WERI-Rb-1 (cell line): ENCODE measurements around the gene PAQR7.

Experiments used
- DNase-seq: peaks from one replicate; pipeline ENCODE4 v3.0.0-alpha.2; 2020
- H3K27ac ChIP-seq: fragments of 250-450 bp; sonication (Bioruptor Pico); 2 replicates; pipeline ENCODE4 v1.5.1; 2020; ENCODE audit warnings: mild to moderate bottlenecking, moderate library complexity
- H3K27me3 ChIP-seq: fragments of 250-450 bp; sonication (Bioruptor Pico); 2 replicates; pipeline ENCODE4 v1.5.1; 2021; ENCODE audit warnings: mild to moderate bottlenecking, low read depth, moderate library complexity; ENCODE audit not compliant: insufficient read depth, severe bottlenecking
- H3K36me3 ChIP-seq: fragments of 250-450 bp; sonication (Bioruptor Pico); 2 replicates; pipeline ENCODE4 v1.5.1; 2020; ENCODE audit warnings: mild to moderate bottlenecking, moderate library complexity
- H3K4me3 ChIP-seq: 2 replicates; pipeline ENCODE4 v1.5.1; 2011; ENCODE audit warnings: low read depth, mild to moderate bottlenecking, control low read depth, low read length
- H3K9me3 ChIP-seq: fragments of 250-450 bp; sonication (Bioruptor Pico); 2 replicates; pipeline ENCODE4 v1.5.1; 2021; ENCODE audit warnings: mild to moderate bottlenecking, moderate library complexity; ENCODE audit not compliant: severe bottlenecking
- CTCF ChIP-seq: IDR thresholded peaks from 2 replicates; pipeline ENCODE4 v1.5.1; 2011; ENCODE audit warnings: low read depth, mild to moderate bottlenecking, control low read depth, inconsistent platforms, low read length

PAQR7 gene

GRCh38 chr1:25829046-25829445, 46.5 kb downstream of the PAQR7 start:
- no peak for TF ChIP-seq CTCF
- no peak for DNase-seq
- peaks cover 75% of the 10 kb centered on the region for H3K36me3 ChIP-seq
- H3K4me3 ChIP-seq, result no peak overlapping the region
- H3K27ac ChIP-seq, result no peak overlapping the region
- H3K9me3 ChIP-seq, result no peaks in the 10 kb centered on the region
- no peaks in the 10 kb centered on the region for H3K27me3 ChIP-seq

- Histone ChIP-seq H3K27me3 (no peaks in the 10 kb centered on the region), H3K27ac (no peak overlapping the region), H3K36me3 (peaks cover 70% of the 10 kb centered on the region), H3K9me3 (no peaks in the 10 kb centered on the region), H3K4me3 (no peak overlapping the region)
- TF ChIP-seq CTCF, result no peak
- no peak for DNase-seq
These were observed 47.0 kb downstream of the PAQR7 start for GRCh38 chr1:25828491-25828890.

GRCh38 chr1:25826571-25826970, 48.9 kb downstream of the PAQR7 start:
- no peak for TF ChIP-seq CTCF
- peaks cover 51% of the 10 kb centered on the region for H3K36me3 ChIP-seq
- no peak overlapping the region for H3K4me3 ChIP-seq
- no peaks in the 10 kb centered on the region for H3K9me3 ChIP-seq
- H3K27ac ChIP-seq, result no peak overlapping the region
- no peak for DNase-seq
- no peaks in the 10 kb centered on the region for H3K27me3 ChIP-seq

- no peak for TF ChIP-seq CTCF
- no peak for DNase-seq
- H3K27ac ChIP-seq, result no peak overlapping the region
These were observed 49.9 kb downstream of the PAQR7 start for GRCh38 chr1:25825605-25826004.

GRCh38 chr1:25821630-25822091, 53.8 kb downstream of the PAQR7 start:
- DNase-seq, result no peak
- Histone ChIP-seq H3K27me3 (no peaks in the 10 kb centered on the region), H3K4me3 (no peak overlapping the region), H3K9me3 (no peaks in the 10 kb centered on the region), H3K27ac (no peak overlapping the region), H3K36me3 (peaks cover 2% of the 10 kb centered on the region)
- no peak for TF ChIP-seq CTCF

More at GRCh38 chr1:25825605-25826004, 49.9 kb downstream of the PAQR7 start:
- Histone ChIP-seq H3K4me3 (no peak overlapping the region), H3K9me3 (no peaks in the 10 kb centered on the region), H3K36me3 (peaks cover 41% of the 10 kb centered on the region), H3K27me3 (no peaks in the 10 kb centered on the region)

GRCh38 chr1:25821112-25821476, 54.4 kb downstream of the PAQR7 start:
- no peaks in the 10 kb centered on the region; the same call in 1 of the 2 replicates for H3K36me3 ChIP-seq
- DNase-seq, result no peak
- TF ChIP-seq CTCF, result no peak
- H3K4me3 ChIP-seq, result peak overlapping the region; percentile 63
- peak overlapping the region; percentile 73 for H3K27ac ChIP-seq
- no peaks in the 10 kb centered on the region for H3K9me3 ChIP-seq
- H3K27me3 ChIP-seq, result no peaks in the 10 kb centered on the region
